Measurements from ENCODE around the gene PRRX1.

Gene PRRX1

DNA sequence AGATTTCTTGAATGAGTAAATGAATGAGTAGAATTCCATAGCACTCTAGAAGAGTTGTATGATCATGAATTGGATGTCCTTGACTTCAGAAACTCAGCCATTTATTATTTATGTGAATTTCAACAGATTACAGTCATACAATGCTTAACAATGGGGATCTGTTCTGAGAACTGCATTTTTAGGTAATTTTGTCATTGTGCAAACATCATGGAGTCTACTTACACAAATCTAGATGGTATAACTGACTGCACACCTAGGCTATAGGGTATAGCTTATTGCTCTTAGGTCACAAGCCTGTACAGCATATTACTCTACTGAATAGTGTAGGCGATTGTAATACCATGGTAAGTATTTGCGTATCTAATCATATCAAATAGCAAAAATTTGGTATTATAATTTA, 59.6 kb downstream of the PRRX1 start:
- no peak for DNase-seq

DNA sequence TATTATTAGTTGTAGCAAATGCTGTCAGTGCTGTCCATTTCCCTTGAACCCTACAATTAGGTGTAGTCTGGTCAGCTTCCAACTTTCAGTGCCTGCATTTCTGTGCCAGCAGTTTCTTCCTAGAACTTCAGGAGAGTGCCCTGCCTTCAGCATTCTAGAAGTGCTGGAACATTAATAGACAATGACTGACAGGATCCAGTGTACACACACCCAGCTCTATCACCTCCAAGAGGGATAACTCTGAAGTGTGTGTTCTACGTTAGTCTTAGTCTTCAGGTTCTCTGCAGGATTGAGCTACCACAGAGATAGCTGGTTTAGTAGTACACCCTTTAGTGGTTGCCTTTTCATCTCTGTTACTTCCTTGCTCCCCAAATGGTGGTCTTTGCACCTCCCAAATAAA, 61.4 kb downstream of the PRRX1 start:
- no peak for DNase-seq

DNA sequence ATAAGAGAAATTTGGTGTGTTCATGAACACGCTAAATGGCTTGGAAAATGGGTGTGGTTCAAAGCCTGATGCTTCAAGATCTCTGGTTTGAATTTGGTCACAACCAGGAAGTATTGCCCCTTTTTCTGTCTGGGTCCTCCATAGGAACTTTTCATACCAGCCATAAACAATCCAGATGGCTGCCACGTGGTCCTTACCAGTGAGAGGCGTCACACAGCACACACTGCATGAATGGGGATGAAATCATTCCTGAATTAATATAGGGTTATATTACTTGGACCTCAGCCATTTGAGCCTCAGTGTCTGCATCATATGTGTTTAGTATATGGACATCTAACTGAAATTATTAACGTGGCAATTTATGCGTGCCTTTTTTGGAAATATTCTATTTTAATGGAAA, 64.0 kb downstream of the PRRX1 start:
- DNase-seq, result no peak

GRCh38 chr1:170729225-170730002, 65.5 kb downstream of the PRRX1 start:
- DNase-seq, result no peak

GRCh38 chr1:170730014-170730413, 66.1 kb downstream of the PRRX1 start:
- DNase-seq, result no peak

DNA sequence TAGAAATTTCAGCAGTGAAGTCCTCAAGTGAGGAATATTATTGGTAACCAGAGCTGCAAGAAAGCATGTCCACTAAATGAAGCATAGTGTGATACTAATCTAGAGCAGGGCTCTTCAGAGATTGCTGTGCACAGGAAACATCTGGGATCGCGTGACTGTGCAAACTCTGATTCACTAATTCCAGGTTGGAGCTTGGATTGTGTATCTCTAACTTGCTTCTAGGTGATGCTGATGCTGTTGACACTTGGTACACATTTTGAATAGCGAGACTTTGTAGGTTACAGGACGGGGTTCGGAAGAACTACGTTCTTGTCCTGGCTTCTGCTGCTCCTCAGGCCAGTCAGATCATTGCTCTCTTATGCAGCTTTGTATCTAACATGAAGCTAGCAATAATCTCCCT, 66.5 kb downstream of the PRRX1 start:
- DNase-seq, result no peak

- DNase-seq, result no peak
Measured at GRCh38 chr1:170731566-170732251, 67.8 kb downstream of the PRRX1 start.

DNA sequence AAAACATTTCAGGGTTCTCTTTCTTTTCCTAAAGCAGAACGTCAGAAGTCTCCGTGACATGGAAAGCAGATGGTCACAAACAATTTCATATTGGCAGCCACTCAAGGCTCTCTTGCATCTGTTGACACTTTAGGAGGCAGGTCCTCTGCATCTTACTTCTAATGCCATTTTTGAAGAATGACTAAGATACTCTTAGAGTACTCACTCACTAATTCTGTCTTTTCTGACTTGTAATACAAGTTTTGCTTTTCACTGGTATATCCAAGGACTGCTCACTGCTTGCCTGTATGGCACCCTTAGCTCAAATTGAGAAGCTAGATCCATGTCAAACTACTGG, 68.3 kb downstream of the PRRX1 start:
- no peak for DNase-seq

- DNase-seq, result no peak
Measured at GRCh38 chr1:170734412-170735175, 70.7 kb downstream of the PRRX1 start.

- no peak for DNase-seq
Measured at GRCh38 chr1:170735366-170736263, 71.7 kb downstream of the PRRX1 start.

DNA sequence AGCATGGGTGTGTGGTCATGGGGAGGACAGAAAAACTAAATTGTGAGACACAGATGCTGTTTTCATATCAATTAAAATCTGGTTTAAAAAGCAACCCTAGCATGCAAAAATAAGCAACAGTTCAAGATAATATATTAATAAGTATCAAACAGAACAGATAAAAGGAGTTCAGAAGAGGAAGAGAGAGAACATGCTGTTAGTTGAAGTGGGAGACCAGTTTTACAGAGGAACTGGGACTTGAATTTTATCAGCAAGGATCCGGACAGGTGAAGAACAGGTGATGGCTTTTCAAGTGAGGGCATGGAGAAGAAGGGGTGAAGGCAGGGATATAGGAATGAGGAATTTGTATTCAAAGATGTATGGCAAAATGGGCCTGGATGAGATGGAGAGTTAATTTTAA, 75.9 kb downstream of the PRRX1 start:
- no peak for DNase-seq

- no peak for DNase-seq
Measured at GRCh38 chr1:170741678-170742077, 77.7 kb downstream of the PRRX1 start.

- no peak for DNase-seq
Measured at GRCh38 chr1:170742600-170742999, 78.7 kb downstream of the PRRX1 start.

DNA sequence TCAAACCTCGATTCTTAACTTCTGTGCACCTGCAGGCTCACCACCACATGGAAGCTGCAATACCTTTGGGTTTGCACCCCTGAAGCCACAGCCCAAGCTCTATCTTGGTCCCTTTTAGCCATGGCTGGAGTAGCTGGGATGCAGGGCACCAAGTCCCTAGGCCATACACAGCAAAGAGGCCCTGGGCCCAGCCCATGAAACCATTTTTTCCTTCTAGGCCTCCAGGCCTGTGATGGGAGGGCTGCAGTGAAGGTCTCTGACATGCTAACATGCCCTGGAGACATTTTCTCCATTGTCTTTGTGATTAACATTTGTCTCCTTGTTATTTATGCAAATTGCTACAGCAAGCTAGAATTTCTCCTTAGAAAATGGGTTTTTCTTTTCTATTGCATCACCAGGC, 79.2 kb downstream of the PRRX1 start:
- DNase-seq, result no peak

DNA sequence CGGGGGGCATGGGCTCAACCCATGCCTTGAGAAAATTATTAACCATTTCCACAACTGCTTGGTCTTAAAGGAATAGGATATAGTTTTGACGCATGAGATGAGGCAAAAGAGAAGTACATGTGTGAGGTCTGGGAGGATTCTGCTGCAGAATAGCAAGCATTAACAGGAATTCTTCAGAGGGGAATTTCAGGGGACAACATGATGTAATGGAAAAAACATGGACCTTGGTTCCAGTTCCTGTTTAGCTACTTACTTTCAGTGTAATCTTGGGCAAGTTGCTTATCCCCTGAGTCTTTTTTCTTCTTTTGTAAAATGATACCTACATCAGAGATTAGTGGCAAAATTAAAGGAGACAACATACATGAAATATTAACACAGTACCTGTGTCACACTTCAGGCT, 85.6 kb downstream of the PRRX1 start:
- no peak for DNase-seq

DNA sequence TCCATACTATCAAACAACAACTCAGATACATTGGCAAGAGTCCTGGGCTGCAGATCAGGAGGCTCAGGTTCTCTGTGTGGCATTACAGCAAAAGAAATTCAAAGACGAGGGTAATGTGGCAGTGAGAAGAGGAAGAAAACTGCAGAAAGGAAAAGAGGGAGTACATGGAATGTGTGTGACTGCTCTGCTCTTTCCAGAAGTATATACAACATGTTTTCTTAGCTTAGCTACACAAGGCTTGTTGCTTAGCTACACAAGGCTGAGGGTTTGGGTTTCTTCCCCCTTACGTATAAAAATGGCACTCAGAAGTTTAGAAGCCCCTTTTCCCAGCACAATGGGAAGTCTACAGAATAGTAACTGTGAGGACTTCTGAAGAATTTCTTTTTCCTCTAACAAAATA, 86.0 kb downstream of the PRRX1 start:
- DNase-seq, result no peak

- DNase-seq, result no peak
Measured at GRCh38 chr1:170755795-170756194, 91.9 kb downstream of the PRRX1 start.

DNA sequence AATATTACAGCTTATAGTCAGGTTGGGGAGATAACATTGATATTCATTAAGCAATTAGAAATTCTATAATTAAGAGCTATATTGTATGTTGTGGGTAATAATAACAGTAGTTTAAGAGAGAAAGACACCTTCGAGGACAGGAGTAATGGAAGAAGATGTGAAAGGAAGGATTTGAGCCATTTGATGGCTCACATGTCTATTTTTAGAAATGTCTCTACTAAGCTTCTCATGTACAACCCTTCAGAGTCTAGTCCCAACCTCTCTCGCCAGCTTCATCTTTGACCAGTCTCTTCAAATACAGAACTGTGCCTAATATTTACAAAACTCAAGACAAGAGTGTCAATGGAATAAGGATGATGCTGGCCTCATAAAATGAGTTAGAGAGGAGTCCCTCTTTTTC, 95.1 kb downstream of the PRRX1 start:
- DNase-seq, result no peak

- no peak for DNase-seq
Measured at GRCh38 chr1:170765279-170765678, 101.3 kb downstream of the PRRX1 start.

GRCh38 chr1:170765712-170766330, 101.9 kb downstream of the PRRX1 start:
- no peak for DNase-seq

- DNase-seq, result no peak
Measured at GRCh38 chr1:170768929-170769328, 105.0 kb downstream of the PRRX1 start.

GRCh38 chr1:170769691-170770090, 105.8 kb downstream of the PRRX1 start:
- no peak for DNase-seq

DNA sequence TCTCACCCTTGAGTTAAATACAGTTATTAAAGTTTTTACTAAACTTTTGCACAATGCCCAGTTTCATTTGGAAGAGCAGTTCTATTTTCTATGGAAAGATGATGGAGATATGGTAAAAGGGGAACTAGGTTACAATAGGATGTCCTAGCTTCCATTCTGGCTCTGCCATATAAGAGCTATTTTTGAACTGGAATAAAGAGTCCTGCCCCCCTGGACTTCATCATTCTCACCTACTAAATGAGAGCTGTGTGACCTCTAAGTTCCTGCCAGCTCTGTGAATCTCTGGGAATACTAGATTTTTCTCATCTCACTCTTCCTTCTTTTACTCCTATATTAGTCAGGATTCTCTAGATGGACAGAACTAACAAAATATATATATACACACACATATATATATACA, 106.3 kb downstream of the PRRX1 start:
- no peak for DNase-seq
